Measurements from ENCODE around the gene KIF5A.

GRCh38 chr12:57534991-57535543, 14.8 kb upstream of the KIF5A start:
- TF ChIP-seq CTCF (IDR thresholded peaks at IDR 0.05; ENCODE audit: low read depth, low read length): no peak
- TF ChIP-seq MYC (IDR thresholded peaks at IDR 0.05; ENCODE audit: low read depth, low read length): no peak
- TF ChIP-seq POLR2A (IDR thresholded peaks at IDR 0.05; ENCODE audit: extremely low read depth, insufficient read length): no peak
- TF ChIP-seq, protein P1, sequence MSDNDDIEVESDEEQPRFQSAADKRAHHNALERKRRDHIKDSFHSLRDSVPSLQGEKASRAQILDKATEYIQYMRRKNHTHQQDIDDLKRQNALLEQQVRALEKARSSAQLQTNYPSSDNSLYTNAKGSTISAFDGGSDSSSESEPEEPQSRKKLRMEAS (IDR thresholded peaks at IDR 0.05; ENCODE audit: low read depth, low read length): no peak
